Myocyte (in vitro differentiated cells): ENCODE data around the gene BRSK2. TPM values are rescaled to one million over a fixed set of nuclear protein-coding genes. Genes with fewer than 3 reads are reported as not detected.
A peak's percentile ranks its signal among the peaks of the same experiment; 100 is the strongest.

Source experiments
- DNase-seq: peaks from one replicate; pipeline ENCODE4 v3.0.0-alpha.2; 2012; ENCODE audit warnings: low read depth
- total RNA-seq: library from RNA; depleted of rRNA; stranded (reverse); fragments of >200 nt; gene quantifications from 2 replicates; pipeline ENCODE4 v1.2.3, GENCODE V29; 2014

Gene BRSK2
- total RNA-seq, 1 donor from 2014 or later: 0.70 TPM

DNA sequence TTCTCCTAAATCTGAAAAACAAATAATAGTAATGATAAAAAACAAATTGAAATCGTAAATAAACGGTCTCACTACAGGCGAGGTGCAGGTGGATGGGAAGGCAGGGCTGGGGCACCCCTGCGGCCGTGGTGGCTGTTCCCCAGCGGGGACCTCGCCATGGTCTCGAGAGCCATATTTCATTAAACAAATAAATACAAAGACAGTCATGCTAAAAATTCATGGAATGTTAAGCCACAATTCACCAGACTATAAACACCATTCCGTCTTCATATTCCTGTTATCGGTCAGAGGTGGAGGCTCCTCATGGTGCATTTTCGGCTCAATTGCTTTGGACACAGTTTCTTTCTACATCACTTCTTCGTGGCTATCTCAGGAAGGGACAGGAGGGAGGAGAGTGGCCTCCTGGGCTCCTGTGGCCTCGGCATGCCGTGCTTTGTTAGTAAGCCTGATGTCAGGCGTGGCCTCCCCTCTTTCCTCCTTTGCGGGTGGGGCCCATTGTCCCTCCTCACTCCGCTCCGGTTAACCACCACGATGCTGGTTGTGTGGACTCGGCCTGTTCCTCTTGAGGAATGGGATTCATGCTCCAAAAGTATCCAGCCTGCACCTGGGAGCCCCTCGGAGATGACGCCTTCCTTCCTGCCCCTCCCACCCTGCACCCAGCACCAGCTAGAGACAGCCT is 16.1 kb upstream of the BRSK2 start:
- DNase-seq: no peak

DNA sequence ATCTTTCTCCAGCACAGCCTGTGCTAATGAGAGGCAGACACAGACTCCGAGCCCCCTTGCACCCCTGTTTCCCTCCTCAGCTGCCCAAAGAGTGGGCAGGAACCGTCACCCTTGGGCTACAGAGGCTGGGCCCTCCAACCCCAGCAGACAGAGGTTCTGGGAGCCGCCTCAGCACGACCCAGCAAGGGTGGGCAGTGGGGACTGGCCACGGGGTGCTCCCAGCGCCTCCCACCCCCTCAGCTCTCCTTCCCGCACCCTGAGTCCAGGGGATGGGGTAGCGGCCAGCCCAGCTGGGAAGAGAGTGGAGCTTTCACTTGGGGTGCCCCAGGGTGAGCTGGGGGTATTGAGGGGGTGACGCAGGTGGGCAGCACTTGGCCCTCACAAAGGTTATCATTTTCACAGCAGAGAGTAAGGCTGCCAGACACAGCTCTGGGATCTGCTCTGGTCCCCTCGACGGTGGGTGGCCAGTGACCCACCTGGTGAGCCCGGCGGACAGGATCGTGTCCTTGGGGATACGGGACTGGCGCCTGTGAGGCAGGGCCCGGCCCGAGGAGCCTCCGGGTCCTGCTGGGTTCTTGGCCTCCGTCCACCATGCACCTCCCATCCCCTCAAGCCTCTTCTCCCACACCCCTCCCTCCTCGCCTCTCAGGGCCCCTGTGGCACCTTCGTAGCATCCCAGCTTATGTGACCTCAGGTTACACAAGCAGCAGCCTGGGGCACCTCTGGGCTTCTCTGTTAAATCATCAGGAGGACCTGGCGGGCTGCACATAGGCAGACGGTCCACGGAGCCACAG is 14.4 kb upstream of the BRSK2 start:
- DNase-seq: no peak

DNA sequence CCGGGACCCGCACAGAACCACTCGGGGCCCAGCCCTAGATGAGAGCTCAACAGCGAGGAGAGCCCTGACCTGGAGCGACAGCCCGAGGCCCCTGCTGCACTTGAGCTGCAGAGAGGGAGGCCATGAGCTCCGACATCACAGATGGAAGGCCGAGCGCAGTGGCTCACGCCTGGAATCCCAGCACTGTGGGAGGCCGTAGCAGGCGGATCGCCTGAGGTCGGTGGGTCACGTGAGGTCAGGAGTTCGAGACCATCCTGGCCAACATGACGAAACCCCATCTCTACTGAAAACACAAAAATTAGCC is 13.8 kb upstream of the BRSK2 start:
- DNase-seq: no peak

DNA sequence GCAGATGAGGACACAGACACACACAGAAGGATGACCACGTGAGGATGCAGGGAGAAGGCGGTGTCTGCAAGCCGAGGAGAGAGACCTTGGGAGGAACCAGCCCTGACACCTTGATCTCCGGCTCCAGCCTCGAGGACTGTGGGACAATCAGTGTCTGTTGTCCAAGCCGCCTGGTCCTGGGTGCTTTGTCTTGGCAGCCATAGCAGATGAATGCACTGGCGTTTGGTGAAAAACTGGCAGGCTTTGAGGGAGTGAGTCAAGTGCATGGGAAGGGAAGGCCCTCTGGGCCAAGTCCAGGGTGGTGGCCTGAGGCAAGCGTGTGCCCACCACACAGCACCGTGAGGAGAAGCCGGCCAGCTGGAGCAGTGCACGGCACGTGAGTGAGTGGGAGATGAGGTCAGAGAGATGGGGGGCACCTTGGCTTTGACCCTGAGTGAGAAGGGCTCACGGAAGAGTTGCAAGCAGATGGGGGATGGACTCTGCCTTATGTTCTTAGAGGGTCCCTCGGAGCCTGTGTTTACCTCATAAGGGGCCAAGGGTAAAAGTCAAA is 12.4 kb upstream of the BRSK2 start:
- DNase-seq: no peak

DNA sequence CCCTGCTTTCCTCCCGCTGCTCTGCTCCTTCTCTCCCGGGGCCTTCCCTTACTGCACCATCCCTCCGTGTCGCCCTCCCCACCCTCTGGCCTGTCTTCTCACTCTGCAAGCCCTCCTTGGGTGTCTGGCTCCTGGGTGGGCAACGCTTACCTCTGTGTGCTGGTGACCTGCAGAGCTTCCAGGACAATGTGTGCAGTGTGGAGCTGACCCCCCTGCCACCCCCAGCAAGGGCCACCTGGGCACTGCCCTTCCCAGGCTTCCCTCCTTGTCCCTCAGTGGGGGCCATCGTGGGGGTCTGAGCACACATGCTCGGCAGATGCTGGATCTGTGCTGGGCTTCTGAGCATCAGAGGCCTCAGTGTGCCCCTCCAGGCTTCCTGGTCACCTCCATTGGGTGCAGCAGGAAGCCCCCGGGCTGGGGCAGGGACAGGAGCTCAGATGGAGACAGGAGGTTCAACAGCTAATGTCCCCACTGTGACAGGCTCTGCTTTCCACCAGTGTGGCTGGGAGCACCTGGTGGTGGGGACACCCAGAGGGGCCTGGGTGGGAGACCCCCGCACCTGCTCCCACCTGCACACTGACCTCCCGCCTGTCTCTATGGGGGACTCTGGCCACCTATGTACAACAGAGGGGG is 7.8 kb upstream of the BRSK2 start:
- no peak for DNase-seq

DNA sequence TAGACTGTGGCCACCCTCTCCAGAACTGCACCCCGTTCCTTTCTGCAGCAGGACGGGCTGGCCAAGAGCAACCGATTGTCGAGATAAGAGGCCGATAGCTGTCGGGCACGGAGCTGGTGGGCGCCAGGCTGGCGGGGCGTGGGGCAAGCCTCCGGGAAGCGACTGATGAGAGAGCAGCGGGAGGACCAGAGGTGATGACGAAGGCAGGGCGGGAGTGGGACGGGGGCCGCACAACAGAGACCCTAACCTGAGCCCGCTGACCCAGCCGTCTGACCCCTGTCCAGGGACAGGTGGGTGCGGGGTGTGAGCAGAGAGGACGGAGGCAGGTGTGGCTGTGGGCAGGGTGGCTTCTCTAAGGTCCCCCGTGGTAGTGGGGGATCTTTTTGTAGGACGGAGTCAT is 7.3 kb upstream of the BRSK2 start:
- DNase-seq: no peak

DNA sequence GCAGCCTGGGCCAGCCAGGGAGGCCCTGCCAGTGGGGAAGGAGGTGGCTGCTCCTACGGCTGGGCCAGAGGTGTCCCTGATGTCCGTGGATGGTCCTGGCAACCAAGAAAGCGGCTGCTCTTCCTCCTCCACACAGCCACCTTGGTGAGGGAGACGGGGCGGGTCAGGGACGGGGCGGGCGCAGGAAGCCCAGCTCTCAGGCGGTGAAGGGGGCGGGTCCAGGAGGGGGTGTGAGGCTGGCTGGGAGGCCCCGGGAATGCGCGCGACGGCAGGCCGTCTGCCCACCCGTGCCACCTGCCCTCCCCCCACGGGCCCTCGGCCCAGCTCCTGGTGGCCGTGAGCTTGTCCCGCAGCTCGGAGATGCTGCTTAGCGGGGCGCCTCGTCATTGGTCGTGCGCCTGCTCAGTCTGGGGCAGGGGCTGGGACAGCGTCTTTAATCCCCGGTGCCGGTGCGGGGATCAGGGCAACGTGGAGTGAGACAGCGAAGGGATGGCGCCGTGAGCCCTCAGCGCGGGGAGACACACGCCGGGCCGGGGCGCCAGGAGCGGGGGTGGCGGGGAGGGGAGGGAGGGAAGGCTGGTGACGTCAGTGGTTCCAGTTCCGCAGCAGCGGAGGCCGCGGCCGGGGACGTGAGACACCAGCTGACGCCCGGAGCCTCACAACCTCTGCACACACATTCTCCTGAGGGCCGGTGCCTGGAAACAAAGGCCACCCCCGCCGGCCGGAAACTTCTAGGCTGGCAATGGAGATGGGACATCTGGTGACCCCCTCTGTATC is 6.7 kb upstream of the BRSK2 start:
- peak; percentile 57 for DNase-seq

DNA sequence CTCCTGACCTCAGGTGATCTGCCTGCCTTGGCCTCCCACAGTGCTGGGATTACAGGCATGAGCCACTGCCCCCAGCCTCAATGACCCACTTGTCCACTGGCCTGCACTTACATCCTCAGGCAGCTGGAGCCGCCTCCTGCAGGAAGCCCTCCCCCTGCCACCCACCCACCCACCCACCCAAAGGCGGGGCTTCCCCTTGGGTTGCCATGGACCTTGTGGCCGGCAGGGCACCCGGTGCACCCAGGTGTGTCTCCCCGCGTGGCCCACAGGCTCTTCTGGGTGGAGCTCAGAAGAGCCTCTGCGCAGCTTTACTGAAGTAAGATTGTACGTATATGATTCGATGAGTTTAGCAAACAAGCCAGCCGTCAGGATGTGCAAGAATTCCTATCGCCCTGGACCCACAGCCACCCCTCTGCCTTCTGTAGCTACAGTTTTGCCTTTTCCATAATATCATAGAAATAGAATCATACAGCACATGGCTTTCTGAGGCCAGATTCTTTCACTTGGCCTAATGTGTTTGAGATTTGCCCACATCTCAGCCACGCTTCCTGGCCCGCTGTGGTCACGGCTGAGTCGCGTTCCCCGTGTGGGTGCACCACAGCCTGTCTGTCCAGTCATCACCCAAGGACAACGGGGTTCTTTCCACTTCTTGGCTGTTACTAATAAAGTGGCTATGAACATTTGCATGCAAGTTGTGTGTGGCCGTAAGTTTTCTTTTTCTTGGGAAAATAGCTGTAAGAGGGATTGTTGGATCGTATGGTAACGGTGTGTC is 5.3 kb upstream of the BRSK2 start:
- DNase-seq: no peak

DNA sequence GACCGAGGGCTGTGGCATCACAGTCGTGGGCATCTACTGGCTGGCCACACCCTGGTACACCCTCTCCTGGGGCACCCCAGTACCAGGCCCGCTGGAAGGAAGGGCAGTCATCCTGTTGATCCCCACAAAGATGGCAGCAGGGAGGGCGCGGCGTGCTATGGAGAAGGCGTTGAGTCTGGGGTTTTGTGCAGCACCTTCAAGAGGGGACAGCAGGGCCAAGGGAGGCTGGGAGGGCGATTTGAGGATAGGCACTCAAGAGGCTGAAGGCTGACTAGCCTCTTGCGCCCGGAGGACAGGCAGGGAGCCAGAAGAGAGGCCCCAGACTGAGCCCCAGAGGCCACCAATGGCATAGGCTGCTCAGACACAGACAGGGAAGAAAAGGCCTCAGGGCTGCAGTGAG is 2.2 kb upstream of the BRSK2 start:
- no peak for DNase-seq

DNA sequence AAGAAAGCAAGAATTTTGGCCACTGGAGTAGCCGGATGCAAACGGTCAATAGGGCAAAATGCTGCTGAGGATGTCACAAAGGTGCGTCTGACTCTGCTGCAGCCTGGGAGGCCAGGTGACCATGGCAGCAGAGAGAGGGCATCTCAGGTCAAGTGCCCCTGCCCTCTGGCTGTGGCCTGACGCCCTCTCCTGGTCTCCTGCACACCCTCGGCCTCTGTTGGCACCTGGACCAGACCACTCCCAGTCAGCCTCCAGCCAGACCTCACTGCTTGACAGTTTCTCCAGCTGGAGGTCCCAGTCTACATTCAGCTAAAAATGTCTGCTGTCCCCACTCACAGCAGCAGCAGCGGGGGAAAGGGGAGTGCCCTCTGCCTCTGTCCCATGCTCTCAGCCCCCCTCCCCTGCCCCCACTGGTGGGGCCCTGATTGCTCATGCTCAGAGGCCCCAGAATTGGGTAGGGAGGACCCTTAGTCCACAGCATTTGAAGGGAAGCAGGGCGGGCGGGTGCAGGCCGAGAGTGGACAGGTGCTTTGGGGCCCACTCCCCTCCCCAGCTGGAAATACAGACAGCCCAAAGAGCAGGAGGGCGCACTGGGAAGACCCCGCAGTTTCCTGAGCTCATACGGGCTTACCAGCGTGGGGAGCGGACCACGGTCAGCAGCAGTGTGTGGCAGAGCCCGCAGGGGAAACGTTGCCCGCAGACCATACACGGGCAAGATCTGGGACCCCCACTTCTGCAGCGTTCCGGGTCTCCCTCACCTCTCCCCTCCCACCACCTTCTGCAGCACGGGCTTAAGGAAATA is 1.6 kb upstream of the BRSK2 start:
- no peak for DNase-seq

DNA sequence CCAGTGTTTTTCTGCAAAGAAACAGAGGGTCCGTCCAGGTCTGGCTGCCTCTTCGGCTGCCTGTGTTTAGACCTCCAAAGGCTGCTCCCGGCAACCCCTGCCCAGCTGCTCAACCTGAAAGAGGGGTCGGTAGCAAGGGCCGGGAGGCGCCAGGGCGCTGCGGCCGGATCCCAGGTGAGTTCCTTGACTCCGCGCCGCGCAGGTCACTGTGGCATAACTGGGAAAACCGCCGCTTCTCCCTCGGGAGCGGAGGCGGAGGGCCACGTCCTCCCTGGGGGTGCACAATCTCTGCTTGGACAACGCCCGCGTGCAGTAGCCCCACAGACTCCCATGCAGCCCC is 1.0 kb upstream of the BRSK2 start:
- no peak for DNase-seq

DNA sequence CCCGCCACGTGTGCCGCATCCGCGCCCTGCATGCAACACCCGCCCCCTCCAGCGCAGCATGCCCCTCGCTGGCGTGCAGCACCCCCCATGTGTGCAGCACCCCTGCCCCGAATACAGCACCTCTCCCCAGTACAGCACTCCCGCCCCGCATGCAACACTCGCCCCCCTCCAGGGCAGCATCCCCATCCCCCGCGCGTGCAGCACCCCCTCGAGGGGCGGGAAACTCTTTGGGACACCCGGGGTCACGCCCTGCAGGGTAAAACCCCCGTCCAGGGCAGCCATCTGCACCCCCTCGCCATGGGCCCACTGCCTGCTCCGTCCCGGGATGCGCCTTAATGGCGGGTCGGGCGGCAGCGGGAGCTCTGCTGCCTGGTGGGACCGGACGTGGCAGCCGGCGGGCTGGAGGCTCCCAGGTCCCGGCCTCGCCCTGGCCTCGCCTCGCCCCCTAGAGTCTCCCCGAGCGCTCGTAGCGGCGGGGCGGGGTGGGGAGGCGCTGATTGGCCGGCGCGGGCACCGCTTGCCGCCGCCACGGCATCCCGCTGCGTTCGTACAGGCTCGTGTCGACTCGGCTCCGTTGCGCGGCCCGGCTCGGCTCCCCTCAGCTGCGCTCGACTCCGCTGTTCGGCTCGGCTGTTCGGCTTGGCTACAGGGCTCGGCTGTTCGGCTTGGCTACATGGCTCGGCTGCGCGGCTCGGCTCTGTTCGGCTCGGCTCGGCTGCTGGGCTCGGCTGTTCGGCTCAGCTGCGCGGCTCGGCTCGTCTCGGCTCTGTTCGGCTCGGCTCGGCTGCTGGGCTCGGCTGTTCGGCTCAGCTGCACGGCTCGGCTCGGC is 417 bp upstream of the BRSK2 start:
- peak; percentile 93 for DNase-seq

DNA sequence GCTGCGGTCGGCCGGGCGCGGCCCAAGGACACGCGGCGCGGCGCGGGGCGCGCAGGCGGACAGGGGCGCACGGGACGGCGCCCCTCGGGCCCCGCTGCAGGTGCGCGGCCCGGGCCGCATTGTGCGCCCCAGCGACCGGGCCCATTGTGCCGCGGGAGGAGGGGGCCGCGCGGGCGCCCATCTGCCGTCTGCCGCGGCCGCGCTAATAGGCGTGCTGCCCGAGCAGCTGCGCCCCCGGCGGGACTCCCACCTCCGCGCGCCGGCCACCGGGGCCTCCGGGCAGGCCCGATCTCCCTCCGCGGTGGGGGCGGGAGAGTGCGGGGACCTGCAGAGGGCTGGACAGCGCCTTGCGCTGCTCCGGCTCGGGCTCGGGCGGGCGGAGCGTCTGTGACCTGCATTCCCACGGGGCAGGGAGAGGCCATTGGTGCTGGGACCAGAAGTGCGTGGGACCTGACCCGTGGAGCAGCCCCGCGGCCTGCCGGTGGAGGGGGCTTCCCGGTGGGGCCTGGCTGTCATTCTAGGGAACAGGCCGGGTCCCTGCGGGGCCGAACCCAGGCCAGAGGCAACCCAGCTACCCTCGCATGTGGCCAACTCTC is 933 bp downstream of the BRSK2 start:
- DNase-seq: no peak

DNA sequence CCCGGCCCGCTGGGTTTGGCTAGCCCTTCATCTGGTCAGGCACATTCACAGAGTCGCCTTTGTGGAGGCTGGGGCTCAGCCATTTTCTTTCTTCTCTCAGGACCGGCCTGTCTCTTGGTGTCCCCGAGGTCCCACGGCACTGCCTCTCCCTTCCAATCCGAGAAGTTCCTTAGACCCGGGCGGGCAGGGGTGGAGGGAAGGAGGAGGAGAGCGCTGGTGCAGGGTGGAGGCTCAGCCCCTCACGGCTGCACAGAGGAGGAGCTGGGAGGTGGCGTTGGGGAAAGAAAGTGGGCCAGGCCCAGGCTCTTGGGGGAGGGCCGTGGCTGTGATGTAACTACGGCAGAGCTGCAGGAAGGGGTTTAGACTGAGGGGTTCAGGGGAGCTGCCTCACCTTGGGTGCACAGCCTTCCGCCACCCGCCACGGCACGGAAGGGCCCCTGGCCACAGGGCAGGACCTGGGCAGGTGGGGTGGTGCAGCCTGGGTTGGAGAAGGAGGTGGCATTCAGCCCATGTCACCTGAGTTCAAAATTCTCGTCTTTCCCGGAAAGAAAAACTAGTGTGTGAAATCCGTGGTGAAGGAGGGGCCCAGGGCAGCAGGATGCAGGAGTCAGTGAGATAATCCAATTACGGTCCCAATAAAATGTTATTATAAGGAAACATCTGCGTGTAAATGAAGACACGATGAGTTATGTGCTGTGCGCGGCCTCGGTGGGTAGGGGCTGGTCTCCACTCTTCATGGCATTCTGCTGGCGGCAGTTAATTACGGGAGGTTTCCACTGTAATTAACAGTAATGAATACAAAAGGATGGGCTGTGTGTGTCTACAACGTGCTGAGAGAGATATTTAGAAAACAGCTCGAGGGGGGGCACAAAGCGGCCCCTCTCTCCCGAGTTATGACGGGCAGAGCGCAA is 1.7 kb downstream of the BRSK2 start:
- no peak for DNase-seq

DNA sequence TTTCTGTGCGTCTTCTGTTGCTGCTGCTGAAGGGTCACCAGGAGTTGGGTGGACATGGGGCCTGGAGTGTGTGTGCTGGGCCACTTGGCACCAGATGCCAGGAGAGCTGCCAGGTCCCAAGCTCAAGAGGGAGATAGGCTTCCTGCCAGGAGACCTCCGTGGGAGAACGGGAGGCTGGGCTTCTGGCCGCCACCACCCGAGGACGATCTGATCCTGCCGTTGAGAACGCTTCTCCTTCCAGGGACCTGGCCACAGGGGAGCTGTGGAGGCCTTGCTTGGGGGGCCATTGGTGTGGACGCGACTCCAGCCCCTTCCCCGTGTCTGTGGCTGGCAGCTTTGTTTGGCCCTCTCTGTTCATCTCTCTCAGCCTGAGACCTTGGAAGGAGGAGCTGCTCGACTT is 2.4 kb downstream of the BRSK2 start:
- DNase-seq: no peak

DNA sequence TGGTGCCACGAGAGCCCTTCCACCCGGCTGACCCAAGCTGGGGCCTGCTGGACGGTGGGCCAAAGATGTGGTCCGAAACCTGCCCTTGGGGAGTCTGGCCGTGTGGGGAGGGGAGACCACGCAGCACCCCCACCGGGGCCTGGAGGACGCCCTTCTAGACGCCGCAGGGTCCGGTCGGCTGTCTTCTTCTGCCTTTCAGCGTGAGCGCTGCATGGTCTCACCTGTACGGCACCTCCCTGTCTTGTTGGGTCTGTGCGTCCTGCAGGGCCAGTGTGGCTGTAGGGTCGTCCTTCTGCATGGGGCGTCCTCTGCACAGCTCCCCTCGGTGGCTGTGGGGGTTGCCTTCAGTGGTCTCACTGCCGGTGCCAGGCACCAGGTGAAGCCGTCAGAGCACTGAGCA is 2.8 kb downstream of the BRSK2 start:
- no peak for DNase-seq

DNA sequence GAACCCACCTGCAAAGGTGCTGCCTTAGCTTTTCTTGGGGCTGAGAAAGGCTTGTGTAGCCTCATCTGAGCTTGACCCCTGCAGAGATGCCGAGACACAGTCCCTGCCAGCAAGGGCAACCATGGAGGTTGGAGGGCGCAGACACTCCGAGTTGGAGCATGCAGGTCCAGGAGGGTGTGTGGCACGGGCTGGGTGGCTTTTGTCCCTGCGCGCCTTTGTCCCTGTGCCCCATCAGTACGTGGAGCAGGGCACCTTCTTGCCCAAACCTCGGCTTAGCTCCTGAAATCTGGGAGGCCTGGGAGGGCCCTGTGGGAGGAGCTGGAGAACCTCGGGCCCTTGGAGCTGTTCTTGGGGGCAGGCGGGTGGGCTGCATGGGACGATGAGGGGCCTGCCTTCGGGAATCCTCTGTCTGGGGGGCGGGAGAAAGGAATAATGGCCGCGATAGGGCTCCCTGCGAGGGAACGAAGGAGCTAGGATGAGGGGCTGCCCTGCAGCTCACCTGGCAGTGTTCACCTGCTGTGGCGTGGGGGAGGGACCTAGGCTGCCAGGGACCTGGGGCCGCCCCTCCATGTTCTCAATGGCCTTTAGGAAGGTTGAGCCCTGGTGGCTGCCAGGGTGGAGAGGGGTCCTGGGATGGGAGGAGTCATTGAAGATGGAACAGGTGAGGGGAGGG is 3.4 kb downstream of the BRSK2 start:
- DNase-seq: no peak
